H1 (cell line): ENCODE measurements around the gene POU4F1. TPM values are rescaled to one million over a fixed set of nuclear protein-coding genes. Genes with fewer than 3 reads are reported as not detected.

Source experiments
- BRCA1 ChIP-seq: IDR thresholded peaks from 2 replicates; pipeline ENCODE4 v1.6.1; 2012; ENCODE audit warnings: low read depth, low read length, improper control_type of control experiment
- FOSL1 ChIP-seq: IDR thresholded peaks from 2 replicates; pipeline ENCODE4 v1.6.1; 2011; ENCODE audit warnings: mild to moderate bottlenecking, low read depth, low read length, moderate library complexity; ENCODE audit not compliant: insufficient read depth
- SIN3A ChIP-seq, 2 experiments: IDR thresholded peaks in 1 of 2; conservative IDR thresholded peaks in 1 of 2; 2 replicates each; pipeline ENCODE4 v1.6.1; 2011 to 2012; ENCODE audit warnings: low read length in 2 of 2, improper control_type of control experiment in 1 of 2, low read depth in 1 of 2, mild to moderate bottlenecking in 1 of 2
- TBP ChIP-seq: IDR thresholded peaks from 2 replicates; pipeline ENCODE4 v1.6.1; 2011; ENCODE audit warnings: low read depth, low read length, improper control_type of control experiment
- TEAD4 ChIP-seq: IDR thresholded peaks from 2 replicates; pipeline ENCODE4 v1.6.1; 2012; ENCODE audit warnings: low read depth, low read length, inconsistent platforms, mixed read lengths
- polyA plus RNA-seq, 7 experiments: library from polyadenylated mRNA; depleted of rRNA in 3 of 7; stranded (reverse) in 5 of 7; unstranded in 2 of 7; fragments of >200 nt in 5 of 7; fragments of 200-250 nt in 2 of 7; gene quantifications; 1 replicate in 5 of 7; 2 replicates in 1 of 7; 4 replicates in 1 of 7; pipeline versions ENCODE4 v1.2.1 to v1.2.3, GENCODE V29; 2011 to 2013; ENCODE audit warnings: missing spikeins in 2 of 7, mixed read lengths in 2 of 7
- total RNA-seq: library from RNA; stranded (reverse); fragmentation: NEBNext Ultra II Directional; extraction: Animal tissue kit (Norgen Biotek cat#: 25700); gene quantifications from 2 replicates; pipeline ENCODE4 v1.2.1, GENCODE V29; 2021

Gene POU4F1
- total and polyA plus RNA-seq, 2 of the 8 experiments (the other 6 are each of a cell fraction or from before 2014, with no cell fraction given), result 0.09 to 0.32 TPM

DNA sequence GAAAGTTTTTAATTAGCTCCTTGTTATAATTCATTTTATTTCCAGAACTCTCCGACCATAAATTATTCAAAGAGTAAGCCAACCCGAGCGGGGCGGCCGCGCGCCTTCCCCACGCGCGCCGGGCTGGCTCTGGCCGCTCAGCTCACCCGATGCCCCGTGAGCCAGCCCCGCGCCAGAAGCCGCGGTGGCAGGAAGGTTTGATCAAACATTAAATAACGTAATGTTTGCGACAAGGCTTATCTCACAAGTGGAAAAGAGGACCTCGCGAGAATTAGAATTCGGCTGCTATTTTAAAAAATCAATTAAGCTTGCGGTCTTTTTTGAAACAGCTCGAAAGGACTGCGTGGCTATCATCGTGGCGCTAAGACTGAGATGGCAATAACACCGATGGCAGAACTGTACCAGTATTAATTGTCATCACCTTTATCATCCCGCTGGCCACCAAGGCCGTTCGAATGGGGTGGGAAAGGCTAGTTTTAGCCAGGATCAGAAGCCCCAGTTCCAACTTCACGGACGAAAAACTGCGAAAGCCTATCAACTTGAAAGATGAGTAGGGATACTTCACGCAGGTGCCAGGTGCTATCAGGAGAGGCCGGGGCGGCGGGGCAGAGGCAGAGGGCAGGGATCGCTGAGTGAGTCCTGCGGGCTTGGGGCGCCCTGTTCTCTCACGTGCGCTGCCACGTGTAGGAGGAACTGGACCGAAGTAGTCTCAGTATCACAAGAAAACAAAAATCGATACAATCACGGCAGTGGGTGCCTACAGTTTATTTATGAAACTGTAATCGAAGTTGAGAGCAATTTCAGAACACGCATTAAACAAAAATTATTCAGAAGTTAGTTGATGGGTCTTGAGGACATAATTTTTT lies 6.4 kb downstream of the POU4F1 start (continued):
- TF ChIP-seq FOSL1 (no peak), BRCA1 (no peak), SIN3A (conservative IDR thresholded peaks at IDR 0.05 in 1 of 2, IDR thresholded peaks at IDR 0.05 in 1 of 2; ENCODE audit: low read depth in 1 of 2, low read length in 2 of 2) (no peak), TBP (no peak), TEAD4 (no peak)
